ENCODE data around the gene IGFL4. TPM values are rescaled to one million over a fixed set of nuclear protein-coding genes. Genes with fewer than 3 reads are reported as not detected.

The IGFL4 gene
- polyA plus RNA-seq (2011; rRNA removed) (not detected in 2 replicates), polyA minus RNA-seq (2011; rRNA and poly(A)+ RNA removed) (not detected in 2 replicates)

DNA sequence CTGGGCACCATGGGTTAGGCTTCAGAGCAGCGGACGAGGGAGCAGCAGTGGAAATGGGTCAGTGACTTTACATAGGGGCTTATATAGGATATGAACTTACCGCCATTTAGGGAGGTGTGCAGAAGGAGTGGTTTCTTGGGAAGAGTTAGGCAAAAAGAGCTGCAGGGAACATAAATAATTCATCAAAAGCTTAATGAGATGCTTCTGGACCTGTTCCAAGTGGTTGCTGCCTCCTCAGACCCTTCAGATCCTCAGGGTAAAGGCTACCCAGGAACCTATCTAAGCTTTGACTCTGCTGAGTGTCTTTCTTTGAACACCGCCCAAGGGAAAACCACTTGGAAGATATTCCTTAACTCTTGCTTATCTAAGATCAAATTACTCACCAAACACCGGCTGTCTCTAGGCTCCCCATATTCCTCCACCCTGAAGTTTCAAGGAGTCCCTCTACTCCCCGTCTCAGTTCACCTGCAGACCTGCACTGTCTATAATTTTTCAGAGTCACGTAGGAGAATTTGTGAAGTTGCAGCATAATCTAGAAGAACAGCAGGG lies at the start of gene IGFL4:
IGFL4 (minus strand) TSS at position 51 of the 549 bp plus-strand sequence; CDS start at position 11, 40 bp downstream.
- POLR2A ChIA-PET: no interaction called here
- no peaks in the 10 kb centered on the region for H3K36me3 ChIP-seq (ENCODE audit: control insufficient read depth, insufficient read depth, low read length)

GRCh38 chr19:46090444-46090843 lies 49.6 kb upstream of the IGFL4 start:
- Histone ChIP-seq H3K27me3 (ENCODE audit: control insufficient read depth, insufficient read depth, low read length) (peaks cover 10% of the 10 kb centered on the region), H3K36me3 (ENCODE audit: control insufficient read depth, insufficient read depth, low read length) (no peaks in the 10 kb centered on the region), H3K4me3 (ENCODE audit: low read depth, low read length) (no peak overlapping the region)
- TF ChIP-seq, protein P1, sequence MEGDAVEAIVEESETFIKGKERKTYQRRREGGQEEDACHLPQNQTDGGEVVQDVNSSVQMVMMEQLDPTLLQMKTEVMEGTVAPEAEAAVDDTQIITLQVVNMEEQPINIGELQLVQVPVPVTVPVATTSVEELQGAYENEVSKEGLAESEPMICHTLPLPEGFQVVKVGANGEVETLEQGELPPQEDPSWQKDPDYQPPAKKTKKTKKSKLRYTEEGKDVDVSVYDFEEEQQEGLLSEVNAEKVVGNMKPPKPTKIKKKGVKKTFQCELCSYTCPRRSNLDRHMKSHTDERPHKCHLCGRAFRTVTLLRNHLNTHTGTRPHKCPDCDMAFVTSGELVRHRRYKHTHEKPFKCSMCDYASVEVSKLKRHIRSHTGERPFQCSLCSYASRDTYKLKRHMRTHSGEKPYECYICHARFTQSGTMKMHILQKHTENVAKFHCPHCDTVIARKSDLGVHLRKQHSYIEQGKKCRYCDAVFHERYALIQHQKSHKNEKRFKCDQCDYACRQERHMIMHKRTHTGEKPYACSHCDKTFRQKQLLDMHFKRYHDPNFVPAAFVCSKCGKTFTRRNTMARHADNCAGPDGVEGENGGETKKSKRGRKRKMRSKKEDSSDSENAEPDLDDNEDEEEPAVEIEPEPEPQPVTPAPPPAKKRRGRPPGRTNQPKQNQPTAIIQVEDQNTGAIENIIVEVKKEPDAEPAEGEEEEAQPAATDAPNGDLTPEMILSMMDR (IDR thresholded peaks at IDR 0.05; ENCODE audit: insufficient read depth, low read depth, low read length): no peak
- POLR2A ChIA-PET: no interaction called here
- CTCF ChIA-PET: interaction anchor here (1.2 to 1.7 kb wide), 3 partner anchors 9 to 175 kb away, joined by 3 to 4 read pairs (median 3); no protein-coding TSS in a partner anchor
- no peak for DNase-seq (ENCODE audit: low read depth)

More for the DNA sequence above, at the start of gene IGFL4:
- TF ChIP-seq, protein P1 (IDR thresholded peaks at IDR 0.05; ENCODE audit: insufficient read depth, low read depth, low read length): no peak
- no peak for DNase-seq (ENCODE audit: low read depth)
- peaks cover 33% of the 10 kb centered on the region for H3K27me3 ChIP-seq (ENCODE audit: control insufficient read depth, insufficient read depth, low read length)
- CTCF ChIA-PET: interaction anchor here (1.4 to 2.3 kb wide), 3 partner anchors 13 to 224 kb away, joined by 6 to 15 read pairs (median 9); no protein-coding TSS in a partner anchor
- no peak within 1 kb of the TSS for H3K4me3 ChIP-seq (ENCODE audit: low read depth, low read length)

GRCh38 chr19:46089432-46089831 lies 48.6 kb upstream of the IGFL4 start:
- TF ChIP-seq, protein P1 (IDR thresholded peaks at IDR 0.05; ENCODE audit: insufficient read depth, low read depth, low read length): no peak
- no peak for DNase-seq (ENCODE audit: low read depth)

GRCh38 chr19:46088101-46088500 lies 47.3 kb upstream of the IGFL4 start:
- ChIA-PET POLR2A (no interaction called here), CTCF (interaction anchor here (0.7 to 2.4 kb wide), 4 partner anchors 10 to 101 kb away, joined by 3 to 14 read pairs (median 5); no protein-coding TSS in a partner anchor)
- Histone ChIP-seq H3K27me3 (ENCODE audit: control insufficient read depth, insufficient read depth, low read length) (peaks cover 19% of the 10 kb centered on the region), H3K4me3 (ENCODE audit: low read depth, low read length) (no peak overlapping the region), H3K36me3 (ENCODE audit: control insufficient read depth, insufficient read depth, low read length) (no peaks in the 10 kb centered on the region)
- TF ChIP-seq, protein P1 (IDR thresholded peaks at IDR 0.05; ENCODE audit: insufficient read depth, low read depth, low read length): no peak
- no peak for DNase-seq (ENCODE audit: low read depth)

More at GRCh38 chr19:46089432-46089831, 48.6 kb upstream of the IGFL4 start:
- ChIA-PET CTCF (interaction anchor here (0.7 to 2.4 kb wide), 3 partner anchors 12 to 101 kb away, joined by 4 to 14 read pairs (median 4); no protein-coding TSS in a partner anchor), POLR2A (interaction anchor here (0.6 kb wide), 1 partner anchor 48 kb away, joined by 3 read pairs; no protein-coding TSS in a partner anchor)
- no peaks in the 10 kb centered on the region for H3K36me3 ChIP-seq (ENCODE audit: control insufficient read depth, insufficient read depth, low read length)
- no peak overlapping the region for H3K4me3 ChIP-seq (ENCODE audit: low read depth, low read length)
- peaks cover 15% of the 10 kb centered on the region for H3K27me3 ChIP-seq (ENCODE audit: control insufficient read depth, insufficient read depth, low read length)

GRCh38 chr19:46085888-46086287 lies 45.1 kb upstream of the IGFL4 start:
- ChIA-PET CTCF (interaction anchor here (7.0 kb wide), 1 partner anchor 178 kb away, joined by 77 read pairs; no protein-coding TSS in a partner anchor), POLR2A (no interaction called here)
- TF ChIP-seq, protein P1 (IDR thresholded peaks at IDR 0.05; ENCODE audit: insufficient read depth, low read depth, low read length): no peak
- H3K4me3 ChIP-seq (ENCODE audit: low read depth, low read length): no peak overlapping the region
- no peaks in the 10 kb centered on the region for H3K36me3 ChIP-seq (ENCODE audit: control insufficient read depth, insufficient read depth, low read length)
- H3K27me3 ChIP-seq (ENCODE audit: control insufficient read depth, insufficient read depth, low read length): peaks cover 20% of the 10 kb centered on the region
- no peak for DNase-seq (ENCODE audit: low read depth)
